DMS79 (cell line): ENCODE results near the gene SERPINB2.
"Not testable (repeated sequence)": the region's sequence is repeated elsewhere in the genome, so short reads cannot be mapped to it uniquely, and the experiment has no call there.

Source experiments
- DNase-seq: peaks from one replicate; lab custom pipeline; 2025; lab: John Stamatoyannopoulos, UW

The SERPINB2 gene

GRCh38 chr18:63889626-63890025 lies 2.1 kb downstream of the SERPINB2 start:
- no peak for DNase-seq

- DNase-seq: no peak
Measured at GRCh38 chr18:63890237-63890949, 2.9 kb downstream of the SERPINB2 start.

- no peak for DNase-seq
Measured at GRCh38 chr18:63890950-63891304, 3.4 kb downstream of the SERPINB2 start.

GRCh38 chr18:63892566-63892965 lies 5.1 kb downstream of the SERPINB2 start:
- DNase-seq: no peak

GRCh38 chr18:63894106-63894772 lies 6.7 kb downstream of the SERPINB2 start:
- no peak for DNase-seq

GRCh38 chr18:63895190-63895589 lies 7.7 kb downstream of the SERPINB2 start:
- no peak for DNase-seq

GRCh38 chr18:63897072-63897471 lies 9.6 kb downstream of the SERPINB2 start:
- DNase-seq: no peak

GRCh38 chr18:63899206-63899605 lies 11.7 kb downstream of the SERPINB2 start:
- no peak for DNase-seq

GRCh38 chr18:63903851-63904570 lies 16.5 kb downstream of the SERPINB2 start:
- DNase-seq: no peak

GRCh38 chr18:63904694-63905093 lies 17.2 kb downstream of the SERPINB2 start:
- no peak for DNase-seq

GRCh38 chr18:63905361-63905760 lies 17.9 kb downstream of the SERPINB2 start:
- no peak for DNase-seq

GRCh38 chr18:63906056-63906455 lies 18.6 kb downstream of the SERPINB2 start:
- DNase-seq: no peak

- no peak for DNase-seq
Measured at GRCh38 chr18:63907664-63908063, 20.2 kb downstream of the SERPINB2 start, which contains the start of gene SERPINB10. TSS of gene SERPINB10 (plus strand) at chr18:63907958. CDS start at chr18:63915511, 7,553 bp downstream.

- DNase-seq: no peak
Measured at GRCh38 chr18:63908858-63909257, 21.4 kb downstream of the SERPINB2 start.

- DNase-seq: no peak
Measured at GRCh38 chr18:63909870-63910269, 22.4 kb downstream of the SERPINB2 start.

GRCh38 chr18:63917817-63918216 lies 30.3 kb downstream of the SERPINB2 start:
- no peak for DNase-seq

GRCh38 chr18:63922049-63922448 lies 34.5 kb downstream of the SERPINB2 start:
- DNase-seq: no peak

- no peak for DNase-seq
Measured at GRCh38 chr18:63924551-63924950, 37.0 kb downstream of the SERPINB2 start.

- DNase-seq: no peak
Measured at GRCh38 chr18:63928331-63928730, 40.8 kb downstream of the SERPINB2 start.

GRCh38 chr18:63929369-63929768 lies 41.9 kb downstream of the SERPINB2 start:
- not testable (repeated sequence) for DNase-seq

GRCh38 chr18:63930773-63931354 lies 43.4 kb downstream of the SERPINB2 start:
- DNase-seq: no peak

GRCh38 chr18:63936156-63936931 lies 48.8 kb downstream of the SERPINB2 start:
- peak; percentile 20 for DNase-seq
